Pulmonary artery endothelial cell (primary cell): Measurements from ENCODE around the gene PPM1E. TPM values are rescaled to one million over a fixed set of nuclear protein-coding genes. Genes with fewer than 3 reads are reported as not detected.

Source experiments
- DNase-seq: peaks from one replicate; pipeline ENCODE4 v3.0.0-alpha.2; 2011; ENCODE audit warnings: low read depth, low spot score
- total RNA-seq: library from RNA; depleted of rRNA; stranded (reverse); fragments of >200 nt; gene quantifications from 2 replicates; pipeline ENCODE4 v1.2.3, GENCODE V29; 2014

PPM1E gene
- total RNA-seq, 1 donor from 2014 or later = not detected

- DNase-seq = no peak
These were observed 275.2 kb downstream of the PPM1E start for GRCh38 chr17:59030811-59031210.

Other genes with a start within 250 kb of the PPM1E start
- gene MTMR4, start 241.2 kb upstream of the PPM1E start, total RNA-seq = 51.5 and 80.0 TPM in 2 replicates
- under 0.01 TPM in 2 replicates for gene TEX14, start 63.8 kb upstream of the PPM1E start, total RNA-seq
- gene RAD51C, start 63.3 kb upstream of the PPM1E start, total RNA-seq = 24.7 and 53.9 TPM in 2 replicates